Vagina (tissue), 2 donors: ENCODE results near the gene LRRC47. TPM values are rescaled to one million over a fixed set of nuclear protein-coding genes. Genes with fewer than 3 reads are reported as not detected.

Experiments used
- DNase-seq, 2 donors: peaks; one replicate each; pipeline ENCODE4 v3.0.0-alpha.2; 2017; ENCODE audit errors: extremely low spot score in 2 of 2
- H3K27ac ChIP-seq: fragments of 200-600 bp; sonication (generic); one replicate; pipeline ENCODE4 v1.5.1; 2019
- H3K27me3 ChIP-seq: fragments of 200-600 bp; sonication (generic); one replicate; pipeline ENCODE4 v1.5.1; 2019
- H3K36me3 ChIP-seq, 2 donors: fragments of 200-600 bp; sonication (generic); one replicate each; pipeline ENCODE4 v1.5.1; 2017 to 2019
- H3K4me1 ChIP-seq: fragments of 200-600 bp; sonication (generic); one replicate; pipeline ENCODE4 v1.5.1; 2019
- H3K4me3 ChIP-seq, 2 donors: fragments of 200-600 bp; sonication (generic); 1 replicate in 1 of 2; 2 replicates in 1 of 2; pipeline ENCODE4 v1.5.1; 2016 to 2019
- H3K9me3 ChIP-seq: fragments of 200-600 bp; sonication (generic); one replicate; pipeline ENCODE4 v1.5.1; 2019
- POLR2A ChIP-seq, 2 donors: fragments of 450-650 bp; IDR thresholded peaks; one replicate each; pipeline ENCODE4 v1.6.1; 2017; ENCODE audit warnings: antibody characterized with exemption in 2 of 2, mild to moderate bottlenecking in 2 of 2, moderate library complexity in 2 of 2
- POLR2AphosphoS5 ChIP-seq, 2 donors: sonication (generic); formaldehyde crosslinking; IDR thresholded peaks; one replicate each; pipeline ENCODE4 v1.9.0; 2017; ENCODE audit warnings: antibody characterized with exemption in 2 of 2, mild to moderate bottlenecking in 2 of 2, low read depth in 1 of 2; ENCODE audit not compliant: insufficient read depth in 1 of 2
- intact Hi-C: fragments of 100-400 bp; cut with DNase I; formaldehyde crosslinking; loops from one replicate; pipeline ENCODE4 v1.15.1; 2023
- total RNA-seq: library from RNA; depleted of rRNA; stranded (reverse); fragments of >200 nt; gene quantifications from one replicate; pipeline ENCODE4 v1.2.3, GENCODE V29; 2016
- TF ChIP-seq, protein P1 (sequence below), 3 experiments: fragments of 450-650 bp in 2 of 3; fragments of 200-600 bp in 1 of 3; sonication (generic) in 1 of 3; IDR thresholded peaks; one replicate each; pipeline ENCODE4 v1.5.1; 2017 to 2019; ENCODE audit warnings: antibody characterized with exemption in 3 of 3, mild to moderate bottlenecking in 2 of 3, moderate library complexity in 2 of 3

The LRRC47 gene
- total RNA-seq, 1 donor from 2014 or later = 32.4 TPM

DNA sequence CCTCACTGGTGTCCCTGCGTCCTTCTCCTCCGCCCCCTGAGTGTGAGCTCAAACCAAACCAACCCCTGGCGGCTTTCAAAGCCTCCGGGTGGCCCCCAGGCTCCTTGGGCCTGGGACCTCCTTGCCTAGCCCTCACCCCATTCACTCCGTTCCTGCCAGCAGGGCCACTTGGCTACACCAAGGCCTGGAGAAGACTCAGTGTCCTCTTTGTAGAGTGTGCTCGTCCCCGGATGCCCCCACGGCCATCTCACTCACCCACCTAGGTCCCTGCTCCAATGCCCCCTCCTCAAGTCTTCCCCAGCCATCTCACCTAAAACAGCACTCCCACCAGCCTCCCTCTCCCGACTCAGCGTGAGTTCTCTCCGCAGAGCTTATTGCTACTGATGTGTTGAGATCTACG, 51.2 kb downstream of the LRRC47 start:
- Histone ChIP-seq H3K27me3 (no peaks in the 10 kb centered on the region), H3K9me3 (no peaks in the 10 kb centered on the region), H3K36me3 (peaks cover 0 to 25% of the 10 kb centered on the region in 2 donors), H3K4me1 (peaks cover 32% of the 10 kb centered on the region), H3K27ac (no peak overlapping the region), H3K4me3 (no peak overlapping the region)
- no peak for DNase-seq
- TF ChIP-seq POLR2A (IDR thresholded peaks at IDR 0.05) (no peak), POLR2AphosphoS5 (IDR thresholded peaks at IDR 0.05; ENCODE audit: insufficient read depth in 1 of 2, low read depth in 1 of 2) (no peak)
- TF ChIP-seq, protein P1, sequence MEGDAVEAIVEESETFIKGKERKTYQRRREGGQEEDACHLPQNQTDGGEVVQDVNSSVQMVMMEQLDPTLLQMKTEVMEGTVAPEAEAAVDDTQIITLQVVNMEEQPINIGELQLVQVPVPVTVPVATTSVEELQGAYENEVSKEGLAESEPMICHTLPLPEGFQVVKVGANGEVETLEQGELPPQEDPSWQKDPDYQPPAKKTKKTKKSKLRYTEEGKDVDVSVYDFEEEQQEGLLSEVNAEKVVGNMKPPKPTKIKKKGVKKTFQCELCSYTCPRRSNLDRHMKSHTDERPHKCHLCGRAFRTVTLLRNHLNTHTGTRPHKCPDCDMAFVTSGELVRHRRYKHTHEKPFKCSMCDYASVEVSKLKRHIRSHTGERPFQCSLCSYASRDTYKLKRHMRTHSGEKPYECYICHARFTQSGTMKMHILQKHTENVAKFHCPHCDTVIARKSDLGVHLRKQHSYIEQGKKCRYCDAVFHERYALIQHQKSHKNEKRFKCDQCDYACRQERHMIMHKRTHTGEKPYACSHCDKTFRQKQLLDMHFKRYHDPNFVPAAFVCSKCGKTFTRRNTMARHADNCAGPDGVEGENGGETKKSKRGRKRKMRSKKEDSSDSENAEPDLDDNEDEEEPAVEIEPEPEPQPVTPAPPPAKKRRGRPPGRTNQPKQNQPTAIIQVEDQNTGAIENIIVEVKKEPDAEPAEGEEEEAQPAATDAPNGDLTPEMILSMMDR (IDR thresholded peaks at IDR 0.05) = no peak
- intact Hi-C loops = no loop called here

DNA sequence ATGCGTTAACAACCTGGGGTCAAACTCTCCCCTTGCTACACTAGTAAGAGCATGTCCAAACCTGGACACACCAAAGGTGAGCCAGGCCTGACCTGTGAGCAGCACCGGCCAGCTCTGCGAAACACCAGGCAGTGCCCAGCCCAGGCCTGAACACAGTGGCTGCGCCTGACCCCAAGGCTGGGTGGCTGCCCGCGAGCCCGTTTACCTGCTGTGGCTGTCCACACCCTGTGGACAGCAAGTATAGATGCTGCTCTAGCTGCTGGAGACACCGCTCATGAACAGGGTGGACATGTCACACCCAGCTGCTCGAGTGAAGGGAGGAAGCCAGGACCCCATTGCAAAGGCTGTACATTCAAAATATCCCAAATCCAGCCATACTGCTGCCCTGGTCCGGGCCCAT, 51.7 kb downstream of the LRRC47 start:
- Histone ChIP-seq H3K27me3 (no peaks in the 10 kb centered on the region), H3K27ac (no peak overlapping the region), H3K9me3 (no peaks in the 10 kb centered on the region), H3K36me3 (peaks cover 0 to 28% of the 10 kb centered on the region in 2 donors), H3K4me1 (peaks cover 32% of the 10 kb centered on the region), H3K4me3 (no peak overlapping the region)
- intact Hi-C loops = no loop called here
- TF ChIP-seq POLR2A (IDR thresholded peaks at IDR 0.05) = no peak
- TF ChIP-seq, protein P1 (IDR thresholded peaks at IDR 0.05) = no peak
- TF ChIP-seq POLR2AphosphoS5 (IDR thresholded peaks at IDR 0.05; ENCODE audit: insufficient read depth in 1 of 2, low read depth in 1 of 2) = no peak
- no peak for DNase-seq

DNA sequence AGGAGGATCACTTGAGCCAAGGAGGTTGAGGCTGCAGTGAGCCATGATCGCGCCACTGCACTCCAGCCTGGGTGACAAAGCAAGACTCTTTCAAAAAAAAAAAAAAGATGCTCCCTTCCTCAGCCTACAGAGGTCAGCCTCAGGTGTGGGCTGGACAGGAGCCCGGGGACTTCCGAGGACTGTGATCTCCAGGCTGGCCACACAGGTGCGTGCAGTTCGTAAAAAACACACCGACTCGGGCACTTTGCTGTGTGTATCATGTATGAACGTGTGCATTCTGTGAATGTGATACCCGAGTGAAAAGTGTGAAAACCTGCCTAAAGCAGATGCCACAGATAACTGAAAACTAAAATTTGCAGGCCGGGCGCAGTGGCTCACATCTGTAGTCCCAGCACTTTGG, 52.5 kb downstream of the LRRC47 start:
- intact Hi-C loops = no loop called here
- no peak for TF ChIP-seq POLR2AphosphoS5 (IDR thresholded peaks at IDR 0.05; ENCODE audit: insufficient read depth in 1 of 2, low read depth in 1 of 2)
- TF ChIP-seq, protein P1 (IDR thresholded peaks at IDR 0.05) = no peak
- TF ChIP-seq POLR2A (IDR thresholded peaks at IDR 0.05) = no peak
- Histone ChIP-seq H3K27ac (no peak overlapping the region), H3K4me3 (no peak overlapping the region), H3K9me3 (no peaks in the 10 kb centered on the region), H3K4me1 (peaks cover 32% of the 10 kb centered on the region), H3K36me3 (peaks cover 0 to 29% of the 10 kb centered on the region in 2 donors), H3K27me3 (no peaks in the 10 kb centered on the region)
- no peak for DNase-seq

DNA sequence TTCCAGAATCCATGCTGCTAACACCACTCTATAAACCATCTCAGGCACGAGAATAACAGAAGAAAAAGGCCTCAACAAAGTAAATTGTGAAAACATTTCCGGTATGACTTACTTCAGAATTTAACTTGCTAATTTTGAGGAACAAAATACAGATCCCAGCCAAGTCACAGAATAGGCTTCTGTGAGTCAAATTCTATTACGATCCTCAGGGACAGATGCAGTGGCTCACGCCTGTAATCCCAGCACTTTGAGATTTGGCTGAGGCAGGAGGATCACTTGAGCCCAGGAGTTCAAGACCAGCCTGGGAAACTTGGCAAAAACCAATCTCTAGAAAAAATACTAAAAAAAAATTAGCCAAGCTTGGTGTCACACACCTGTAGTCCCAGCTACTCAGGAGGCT, 52.9 kb downstream of the LRRC47 start:
- Histone ChIP-seq H3K36me3 (peaks cover 0 to 33% of the 10 kb centered on the region in 2 donors), H3K9me3 (no peaks in the 10 kb centered on the region), H3K4me1 (peaks cover 32% of the 10 kb centered on the region), H3K27ac (no peak overlapping the region), H3K27me3 (no peaks in the 10 kb centered on the region), H3K4me3 (no peak overlapping the region)
- no peak for DNase-seq
- intact Hi-C loops = no loop called here
- no peak for TF ChIP-seq POLR2AphosphoS5 (IDR thresholded peaks at IDR 0.05; ENCODE audit: insufficient read depth in 1 of 2, low read depth in 1 of 2)
- TF ChIP-seq, protein P1 (IDR thresholded peaks at IDR 0.05) = no peak

DNA sequence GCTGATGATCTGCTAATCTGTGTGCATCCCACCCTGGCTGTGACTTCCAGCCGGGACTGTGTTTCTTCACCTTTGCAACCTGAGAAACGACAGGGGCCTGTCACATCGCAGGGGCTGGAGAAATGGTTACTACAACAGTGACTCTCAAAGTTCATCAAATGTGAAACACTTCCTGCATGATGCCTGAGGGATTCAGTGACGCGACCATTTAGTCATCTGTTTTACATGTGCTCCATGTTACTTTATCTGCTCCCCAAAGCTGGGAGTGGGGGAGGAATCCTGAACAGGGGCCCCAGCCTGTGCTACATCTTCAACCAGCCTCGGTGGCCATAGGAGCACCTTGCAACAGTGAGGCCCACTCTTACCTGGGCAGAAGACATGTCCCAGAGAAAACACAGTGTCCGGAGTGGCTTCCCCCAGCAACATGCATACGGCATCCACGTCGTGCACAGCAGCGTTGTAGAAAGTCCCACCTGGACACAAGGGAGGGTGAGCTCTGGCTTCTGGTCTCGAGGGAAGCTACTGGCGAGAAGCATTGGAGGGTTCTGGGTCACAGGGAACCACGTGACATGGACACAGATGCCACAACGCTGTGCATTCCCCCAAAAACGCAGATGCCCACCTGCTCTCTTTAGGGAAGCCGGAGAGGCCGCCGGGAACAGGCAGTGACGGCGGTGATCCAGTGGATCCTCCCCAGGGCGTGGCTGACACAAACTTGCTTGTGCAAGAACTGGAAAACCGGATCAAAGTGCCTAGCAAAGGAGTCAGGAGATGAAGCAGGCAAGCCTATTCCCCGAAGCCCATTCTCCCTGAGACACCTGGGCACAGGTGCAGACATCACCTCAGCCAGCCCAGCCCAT, 53.6 kb downstream of the LRRC47 start:
- Histone ChIP-seq H3K27me3 (no peaks in the 10 kb centered on the region), H3K4me3 (no peak overlapping the region), H3K36me3 (peaks cover 0 to 40% of the 10 kb centered on the region in 2 donors), H3K27ac (no peak overlapping the region), H3K4me1 (peaks cover 28% of the 10 kb centered on the region), H3K9me3 (no peaks in the 10 kb centered on the region)
- no peak for TF ChIP-seq POLR2A (IDR thresholded peaks at IDR 0.05)
- TF ChIP-seq, protein P1 (IDR thresholded peaks at IDR 0.05) = no peak
- no peak for TF ChIP-seq POLR2AphosphoS5 (IDR thresholded peaks at IDR 0.05; ENCODE audit: insufficient read depth in 1 of 2, low read depth in 1 of 2)
- no peak for DNase-seq
- intact Hi-C loops = no loop called here
